ENCODE measurements around the gene ERC2. TPM values are rescaled to one million over a fixed set of nuclear protein-coding genes. Genes with fewer than 3 reads are reported as not detected.

Gene ERC2
- polyA plus RNA-seq, 3 donors: not detected

GRCh38 chr3:56295161-56295560 lies 173.1 kb downstream of the ERC2 start:
- intact Hi-C loops (cut with micrococcal nuclease): no loop called here
- Mint-ChIP-seq H3K27me3 (ENCODE audit: low read depth in 3 of 3) (peaks cover 0 to 5% (median 4%) of the 10 kb centered on the region in 3 donors), H3K27ac (no peak overlapping the region), H3K4me3 (no peak overlapping the region), H3K36me3 (no peaks in the 10 kb centered on the region), H3K4me1 (no peaks in the 10 kb centered on the region), H3K9me3 (peaks cover 0 to 4% (median 0%) of the 10 kb centered on the region in 7 donors)
- Histone ChIP-seq H3K4me1 (ENCODE audit: control insufficient read depth in 1 of 2, insufficient read depth in 2 of 2, low read length in 2 of 2) (no peaks in the 10 kb centered on the region), H3K4me3 (replicated peaks in 1 of 3; ENCODE audit: low read depth in 2 of 3, low read length in 3 of 3) (no peak overlapping the region), H3K9ac (ENCODE audit: insufficient read depth, low read length, poor library complexity, severe bottlenecking) (no peak overlapping the region), H2AFZ (ENCODE audit: insufficient read depth, low read depth, low read length, poor library complexity, severe bottlenecking) (no peak overlapping the region), H3K9me3 (replicated peaks in 1 of 2; ENCODE audit: control insufficient read depth in 1 of 2, insufficient read depth in 1 of 2, low read length in 2 of 2) (no peaks in the 10 kb centered on the region), H3K79me2 (ENCODE audit: insufficient read depth, low read length) (no peaks in the 10 kb centered on the region), H3K27ac (ENCODE audit: low read depth in 1 of 2, low read length in 2 of 2) (no peak overlapping the region), H3K36me3 (replicated peaks in 1 of 2; ENCODE audit: control insufficient read depth in 1 of 2, insufficient read depth in 2 of 2, low read length in 2 of 2) (no peaks in the 10 kb centered on the region), H3K4me2 (replicated peaks; ENCODE audit: extremely low read depth, low read length, poor library complexity, severe bottlenecking) (no peak overlapping the region), H4K20me1 (ENCODE audit: insufficient read depth, low read length) (no peaks in the 10 kb centered on the region), H3K27me3 (ENCODE audit: control insufficient read depth in 2 of 2, insufficient read depth in 2 of 2, low read length in 2 of 2) (no peaks in the 10 kb centered on the region)
- no peak for DNase-seq
- WGBS (ENCODE audit: insufficient coverage): 100% methylated on average over 1 of the region's 2 CpGs
- TF ChIP-seq CTCF (IDR thresholded peaks at IDR 0.05): no peak

- H3K9me3 ChIP-seq (replicated peaks in 1 of 2; ENCODE audit: control insufficient read depth in 1 of 2, insufficient read depth in 1 of 2, low read length in 2 of 2): no peaks in the 10 kb centered on the region
- no peak overlapping the region for H2AFZ ChIP-seq (ENCODE audit: insufficient read depth, low read depth, low read length, poor library complexity, severe bottlenecking)
- TF ChIP-seq CTCF (IDR thresholded peaks at IDR 0.05): no peak
- no peaks in the 10 kb centered on the region for H3K27me3 ChIP-seq (ENCODE audit: control insufficient read depth in 2 of 2, insufficient read depth in 2 of 2, low read length in 2 of 2)
- no peak overlapping the region for H3K9ac ChIP-seq (ENCODE audit: insufficient read depth, low read length, poor library complexity, severe bottlenecking)
- Mint-ChIP-seq H3K27ac (no peak overlapping the region), H3K27me3 (ENCODE audit: low read depth in 3 of 3) (peaks cover 0 to 6% (median 5%) of the 10 kb centered on the region in 3 donors), H3K36me3 (no peaks in the 10 kb centered on the region), H3K4me1 (no peaks in the 10 kb centered on the region), H3K9me3 (peaks cover 0 to 4% (median 0%) of the 10 kb centered on the region in 7 donors), H3K4me3 (no peak overlapping the region)
- no peaks in the 10 kb centered on the region for H3K4me1 ChIP-seq (ENCODE audit: control insufficient read depth in 1 of 2, insufficient read depth in 2 of 2, low read length in 2 of 2)
- H4K20me1 ChIP-seq (ENCODE audit: insufficient read depth, low read length): no peaks in the 10 kb centered on the region
- no peak overlapping the region for H3K27ac ChIP-seq (ENCODE audit: low read depth in 1 of 2, low read length in 2 of 2)
- H3K36me3 ChIP-seq (replicated peaks in 1 of 2; ENCODE audit: control insufficient read depth in 1 of 2, insufficient read depth in 2 of 2, low read length in 2 of 2): no peaks in the 10 kb centered on the region
- H3K4me3 ChIP-seq (replicated peaks in 1 of 3; ENCODE audit: low read depth in 2 of 3, low read length in 3 of 3): no peak overlapping the region
- intact Hi-C loops (cut with micrococcal nuclease): no loop called here
- no peak overlapping the region for H3K4me2 ChIP-seq (replicated peaks; ENCODE audit: extremely low read depth, low read length, poor library complexity, severe bottlenecking)
- H3K79me2 ChIP-seq (ENCODE audit: insufficient read depth, low read length): no peaks in the 10 kb centered on the region
- no peak for DNase-seq
- no CpG with 5 or more reads among the region's 1 CpG for WGBS (ENCODE audit: insufficient coverage)
Observed at GRCh38 chr3:56294286-56294685, 174.0 kb downstream of the ERC2 start.

Data from CD14-positive monocyte (primary cell).